PC-9 (cell line): ENCODE measurements around the gene C1orf167. TPM values are rescaled to one million over a fixed set of nuclear protein-coding genes. Genes with fewer than 3 reads are reported as not detected.

Experiments
- BruUV-seq: library from RNA; stranded (reverse); fragments of 400-500 nt; replicated peaks from 2 replicates; lab custom pipeline; 2021; lab: Mats Ljungman, UMichigan
- CTCF ChIA-PET: fragments of 300-600 bp; sonication (Branson Sonifier 250); formaldehyde crosslinking; loops from one replicate; lab custom pipeline; 2022; ENCODE audit warnings: antibody characterized with exemption; lab: Charles Lee
- POLR2A ChIA-PET: fragments of 300-600 bp; sonication (Branson Sonifier 250); formaldehyde crosslinking; loops from one replicate; lab custom pipeline; 2022; ENCODE audit warnings: antibody characterized with exemption; ENCODE audit not compliant: unreplicated experiment; lab: Charles Lee
- DNase-seq, 2 experiments: peaks; one replicate each; pipeline versions ENCODE4 v3.0.0 to v3.0.0-alpha.2; 2015 to 2022; ENCODE audit warnings: mixed read lengths in 1 of 2
- H2AFZ ChIP-seq: fragments of 200-600 bp; sonication (generic); 2 replicates; pipeline ENCODE4 v1.8.1; 2017; ENCODE audit warnings: antibody characterized with exemption
- H3F3A ChIP-seq: fragments of 200-600 bp; sonication (generic); 2 replicates; pipeline ENCODE4 v1.8.1; 2017; ENCODE audit warnings: antibody characterized with exemption, mild to moderate bottlenecking, low read depth; ENCODE audit not compliant: insufficient read depth
- H3K27ac ChIP-seq: fragments of 200-600 bp; sonication (generic); 2 replicates; pipeline ENCODE4 v1.6.1; 2016; ENCODE audit warnings: mixed run types
- H3K27me3 ChIP-seq: fragments of 200-600 bp; sonication (generic); 2 replicates; pipeline ENCODE4 v1.6.1; 2016; ENCODE audit warnings: low read depth, mixed run types; ENCODE audit not compliant: insufficient read depth
- H3K36me3 ChIP-seq: fragments of 200-600 bp; sonication (generic); 2 replicates; pipeline ENCODE4 v1.6.1; 2016; ENCODE audit warnings: low read depth, mixed run types
- H3K4me1 ChIP-seq: fragments of 200-600 bp; sonication (generic); replicated peaks from 2 replicates; pipeline ENCODE4 v1.6.1; 2016; ENCODE audit warnings: mixed run types; ENCODE audit not compliant: insufficient read depth
- H3K4me2 ChIP-seq: fragments of 200-600 bp; sonication (generic); 2 replicates; pipeline ENCODE4 v1.6.1; 2017; ENCODE audit warnings: mixed run types
- H3K4me3 ChIP-seq: fragments of 200-600 bp; sonication (generic); 2 replicates; pipeline ENCODE4 v1.6.1; 2016; ENCODE audit warnings: mixed run types
- H3K79me2 ChIP-seq: fragments of 200-600 bp; sonication (generic); 2 replicates; pipeline ENCODE4 v1.6.1; 2017; ENCODE audit warnings: low read depth, mixed run types
- H3K9me2 ChIP-seq: fragments of 200-600 bp; sonication (generic); 2 replicates; pipeline ENCODE4 v1.8.1; 2017; ENCODE audit warnings: mild to moderate bottlenecking; ENCODE audit not compliant: insufficient read depth
- H3K9me3 ChIP-seq: fragments of 200-600 bp; sonication (generic); 2 replicates; pipeline ENCODE4 v1.8.1; 2016; ENCODE audit warnings: low read depth; ENCODE audit not compliant: insufficient read depth
- H4K20me1 ChIP-seq: fragments of 200-600 bp; sonication (generic); 2 replicates; pipeline ENCODE4 v1.8.1; 2017; ENCODE audit not compliant: insufficient read depth
- EZH2 ChIP-seq: fragments of 200-600 bp; sonication (generic); IDR thresholded peaks from 2 replicates; pipeline ENCODE4 v1.8.0; 2017; ENCODE audit warnings: antibody characterized with exemption, low read depth
- intact Hi-C: fragments of 100-400 bp; cut with micrococcal nuclease; formaldehyde crosslinking; loops from one replicate; pipeline ENCODE4 v1.10.0; 2022; ENCODE audit not compliant: unreplicated experiment
- total RNA-seq: library from RNA; stranded (reverse); gene quantifications from 2 replicates; pipeline ENCODE4 v1.2.3, GENCODE V29; 2021
- TF ChIP-seq, protein P1 (sequence below): fragments of 200-600 bp; sonication (generic); conservative IDR thresholded peaks from 2 replicates; pipeline ENCODE4 v1.6.1; 2017; ENCODE audit warnings: mixed run types, antibody characterized with exemption, mild to moderate bottlenecking, moderate library complexity

Gene C1orf167
- total RNA-seq, 1 experiment from 2014 or later = not detected

DNA sequence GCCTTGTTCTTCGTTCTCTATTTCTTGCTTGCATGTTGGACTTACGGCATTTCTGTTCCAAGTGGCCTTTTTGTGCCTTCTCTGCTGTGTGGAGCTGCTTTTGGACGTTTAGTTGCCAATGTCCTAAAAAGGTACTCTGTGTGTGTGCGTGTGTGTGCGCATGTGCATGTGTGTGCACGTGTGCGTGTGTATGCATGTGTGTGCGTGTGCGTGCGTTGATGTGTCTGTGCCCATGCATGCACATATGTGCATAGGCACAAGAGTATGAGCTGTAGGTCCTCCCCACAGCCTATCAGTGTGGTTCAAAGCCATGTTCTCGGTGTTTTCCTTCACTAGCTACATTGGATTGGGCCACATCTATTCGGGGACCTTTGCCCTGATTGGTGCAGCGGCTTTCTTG, 71.9 kb downstream of the C1orf167 start:
- POLR2A ChIA-PET = no interaction called here
- Histone ChIP-seq H2AFZ (no peak overlapping the region), H3K27me3 (no peaks in the 10 kb centered on the region), H3K27ac (no peak overlapping the region), H3K79me2 (no peaks in the 10 kb centered on the region), H3K4me1 (no peaks in the 10 kb centered on the region), H3F3A (no peaks in the 10 kb centered on the region), H3K36me3 (no peaks in the 10 kb centered on the region), H4K20me1 (no peaks in the 10 kb centered on the region), H3K9me2 (no peaks in the 10 kb centered on the region), H3K4me2 (no peak overlapping the region), H3K4me3 (no peak overlapping the region), H3K9me3 (no peaks in the 10 kb centered on the region)
- intact Hi-C loops = loop anchor here (10.0 kb wide), 1 partner anchor 371 kb away; no protein-coding TSS in a partner anchor
- no peak for DNase-seq
- BruUV-seq = no TSS peak
- TF ChIP-seq, protein P1, sequence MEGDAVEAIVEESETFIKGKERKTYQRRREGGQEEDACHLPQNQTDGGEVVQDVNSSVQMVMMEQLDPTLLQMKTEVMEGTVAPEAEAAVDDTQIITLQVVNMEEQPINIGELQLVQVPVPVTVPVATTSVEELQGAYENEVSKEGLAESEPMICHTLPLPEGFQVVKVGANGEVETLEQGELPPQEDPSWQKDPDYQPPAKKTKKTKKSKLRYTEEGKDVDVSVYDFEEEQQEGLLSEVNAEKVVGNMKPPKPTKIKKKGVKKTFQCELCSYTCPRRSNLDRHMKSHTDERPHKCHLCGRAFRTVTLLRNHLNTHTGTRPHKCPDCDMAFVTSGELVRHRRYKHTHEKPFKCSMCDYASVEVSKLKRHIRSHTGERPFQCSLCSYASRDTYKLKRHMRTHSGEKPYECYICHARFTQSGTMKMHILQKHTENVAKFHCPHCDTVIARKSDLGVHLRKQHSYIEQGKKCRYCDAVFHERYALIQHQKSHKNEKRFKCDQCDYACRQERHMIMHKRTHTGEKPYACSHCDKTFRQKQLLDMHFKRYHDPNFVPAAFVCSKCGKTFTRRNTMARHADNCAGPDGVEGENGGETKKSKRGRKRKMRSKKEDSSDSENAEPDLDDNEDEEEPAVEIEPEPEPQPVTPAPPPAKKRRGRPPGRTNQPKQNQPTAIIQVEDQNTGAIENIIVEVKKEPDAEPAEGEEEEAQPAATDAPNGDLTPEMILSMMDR = no peak
- no peak for TF ChIP-seq EZH2
- CTCF ChIA-PET = no interaction called here

- DNase-seq = no peak
- H2AFZ ChIP-seq = no peak overlapping the region
- no peaks in the 10 kb centered on the region for H3K4me1 ChIP-seq
- no peaks in the 10 kb centered on the region for H3K79me2 ChIP-seq
- H3K9me2 ChIP-seq = no peaks in the 10 kb centered on the region
- intact Hi-C loops = loop anchor here (5.0 to 10.0 kb wide), 2 partner anchors 147 to 369 kb away; partner anchors contain the start of gene MFN2
- H3K9me3 ChIP-seq = no peaks in the 10 kb centered on the region
- H3K36me3 ChIP-seq = no peaks in the 10 kb centered on the region
- CTCF ChIA-PET = no interaction called here
- H4K20me1 ChIP-seq = no peaks in the 10 kb centered on the region
- BruUV-seq = no TSS peak
- H3K4me3 ChIP-seq = no peak overlapping the region
- no peak overlapping the region for H3K27ac ChIP-seq
- POLR2A ChIA-PET = no interaction called here
- no peak overlapping the region for H3K4me2 ChIP-seq
- TF ChIP-seq EZH2 = no peak
- TF ChIP-seq, protein P1 = no peak
- no peaks in the 10 kb centered on the region for H3K27me3 ChIP-seq
- no peaks in the 10 kb centered on the region for H3F3A ChIP-seq
These were observed 73.6 kb downstream of the C1orf167 start for GRCh38 chr1:11835441-11836225.

GRCh38 chr1:11836955-11837766, 75.2 kb downstream of the C1orf167 start:
- H3K79me2 ChIP-seq = no peaks in the 10 kb centered on the region
- H3K4me1 ChIP-seq = no peaks in the 10 kb centered on the region
- no peak overlapping the region for H3K4me2 ChIP-seq
- TF ChIP-seq, protein P1 = no peak
- TF ChIP-seq EZH2 = no peak
- no peaks in the 10 kb centered on the region for H3K36me3 ChIP-seq
- H2AFZ ChIP-seq = no peak overlapping the region
- no peaks in the 10 kb centered on the region for H3K9me2 ChIP-seq
- no TSS peak for BruUV-seq
- no peaks in the 10 kb centered on the region for H3K27me3 ChIP-seq
- ChIA-PET POLR2A (interaction anchor here (0.7 kb wide), 1 partner anchor 145 kb away, joined by 3 read pairs; no protein-coding TSS in a partner anchor), CTCF (no interaction called here)
- no peak overlapping the region for H3K4me3 ChIP-seq
- H3F3A ChIP-seq = no peaks in the 10 kb centered on the region
- intact Hi-C loops = loop anchor here (5.0 to 10.0 kb wide), 2 partner anchors 145 to 368 kb away; partner anchors contain the start of gene MFN2
- H3K27ac ChIP-seq = no peak overlapping the region
- no peaks in the 10 kb centered on the region for H3K9me3 ChIP-seq
- no peak for DNase-seq
- H4K20me1 ChIP-seq = no peaks in the 10 kb centered on the region
